ENCODE measurements around the gene SKP1.

The SKP1 gene

GRCh38 chr5:134203630-134204029 lies 26.9 kb upstream of the SKP1 start:
- no peak overlapping the region for H3K4ac ChIP-seq (ENCODE audit: low read length)
- no peak for DNase-seq (ENCODE audit: low spot score)
- H2BK5ac ChIP-seq (ENCODE audit: low read length), result no peak overlapping the region
- H3K9me3 ChIP-seq (replicated peaks in 1 of 2; ENCODE audit: control insufficient read depth in 2 of 2, insufficient read depth in 1 of 2, low read depth in 1 of 2, low read length in 2 of 2), result no peaks in the 10 kb centered on the region
- H2BK15ac ChIP-seq (ENCODE audit: low read length), result no peak overlapping the region
- no peak overlapping the region for H2AK5ac ChIP-seq (ENCODE audit: low read depth, low read length)
- peaks cover 38 to 89% of the 10 kb centered on the region in 2 donors for H3K36me3 ChIP-seq (replicated peaks in 1 of 2; ENCODE audit: control insufficient read depth in 2 of 2, insufficient read depth in 2 of 2, low read length in 2 of 2)
- H3K14ac ChIP-seq (ENCODE audit: low read length), result no peak overlapping the region
- H3K23ac ChIP-seq (ENCODE audit: low read depth, low read length, poor library complexity), result no peak overlapping the region
- no peak overlapping the region for H3K18ac ChIP-seq (ENCODE audit: low read length)
- no peak overlapping the region for H3K9ac ChIP-seq (ENCODE audit: low read depth, low read length, poor library complexity)
- no CpG with 5 or more reads among the region's 3 CpGs for WGBS, 2 donors (ENCODE audit: extremely low coverage in 2 of 2, insufficient read length in 2 of 2, insufficient replicate concordance in 1 of 2)
- H3K79me1 ChIP-seq (ENCODE audit: low read depth, low read length), result peaks cover 10% of the 10 kb centered on the region
- no peak overlapping the region for H2BK120ac ChIP-seq (ENCODE audit: low read depth, low read length)
- H3K4me2 ChIP-seq (ENCODE audit: insufficient read depth, low read length, poor library complexity, severe bottlenecking), result no peak overlapping the region
- H3K27me3 ChIP-seq (ENCODE audit: control insufficient read depth in 3 of 3, insufficient read depth in 3 of 3, low read depth in 1 of 3, low read length in 3 of 3), result no peaks in the 10 kb centered on the region
- H3K4me3 ChIP-seq (ENCODE audit: low read length in 2 of 2), result no peak overlapping the region
- no peak overlapping the region for H3K27ac ChIP-seq (replicated peaks; ENCODE audit: low read length)
- no peak overlapping the region for H4K91ac ChIP-seq (ENCODE audit: low read depth, low read length, poor library complexity)
- no peak overlapping the region for H4K8ac ChIP-seq (ENCODE audit: low read depth, low read length)
- H2AFZ ChIP-seq (ENCODE audit: low read length), result no peak overlapping the region
- no peaks in the 10 kb centered on the region for H3K4me1 ChIP-seq (ENCODE audit: control insufficient read depth in 2 of 2, insufficient read depth in 1 of 2, low read depth in 1 of 2, low read length in 2 of 2)
- H2BK12ac ChIP-seq (ENCODE audit: low read length), result no peak overlapping the region

- H4K8ac ChIP-seq (ENCODE audit: low read depth, low read length), result no peak overlapping the region
- no peak overlapping the region for H3K9ac ChIP-seq (ENCODE audit: low read depth, low read length, poor library complexity)
- no peak overlapping the region for H2AFZ ChIP-seq (ENCODE audit: low read length)
- H2BK15ac ChIP-seq (ENCODE audit: low read length), result no peak overlapping the region
- no peak overlapping the region for H3K27ac ChIP-seq (replicated peaks; ENCODE audit: low read length)
- DNase-seq (ENCODE audit: low spot score), result no peak
- H3K36me3 ChIP-seq (replicated peaks in 1 of 2; ENCODE audit: control insufficient read depth in 2 of 2, insufficient read depth in 2 of 2, low read length in 2 of 2), result peaks cover 17 to 69% of the 10 kb centered on the region in 2 donors
- no peaks in the 10 kb centered on the region for H3K27me3 ChIP-seq (ENCODE audit: control insufficient read depth in 3 of 3, insufficient read depth in 3 of 3, low read depth in 1 of 3, low read length in 3 of 3)
- H3K23ac ChIP-seq (ENCODE audit: low read depth, low read length, poor library complexity), result no peak overlapping the region
- H2BK120ac ChIP-seq (ENCODE audit: low read depth, low read length), result no peak overlapping the region
- no peak overlapping the region for H3K4ac ChIP-seq (ENCODE audit: low read length)
- no peak overlapping the region for H3K4me2 ChIP-seq (ENCODE audit: insufficient read depth, low read length, poor library complexity, severe bottlenecking)
- no peaks in the 10 kb centered on the region for H3K4me1 ChIP-seq (ENCODE audit: control insufficient read depth in 2 of 2, insufficient read depth in 1 of 2, low read depth in 1 of 2, low read length in 2 of 2)
- WGBS, 2 donors (ENCODE audit: extremely low coverage in 2 of 2, insufficient read length in 2 of 2, insufficient replicate concordance in 1 of 2), result no CpG with 5 or more reads among the region's 5 CpGs
- H2BK12ac ChIP-seq (ENCODE audit: low read length), result no peak overlapping the region
- H3K14ac ChIP-seq (ENCODE audit: low read length), result no peak overlapping the region
- no peak overlapping the region for H2AK5ac ChIP-seq (ENCODE audit: low read depth, low read length)
- H3K9me3 ChIP-seq (replicated peaks in 1 of 2; ENCODE audit: control insufficient read depth in 2 of 2, insufficient read depth in 1 of 2, low read depth in 1 of 2, low read length in 2 of 2), result no peaks in the 10 kb centered on the region
- no peak overlapping the region for H4K91ac ChIP-seq (ENCODE audit: low read depth, low read length, poor library complexity)
- no peak overlapping the region for H2BK5ac ChIP-seq (ENCODE audit: low read length)
- no peaks in the 10 kb centered on the region for H3K79me1 ChIP-seq (ENCODE audit: low read depth, low read length)
- no peak overlapping the region for H3K18ac ChIP-seq (ENCODE audit: low read length)
- H3K4me3 ChIP-seq (ENCODE audit: low read length in 2 of 2), result no peak overlapping the region
These were observed 18.9 kb upstream of the SKP1 start for GRCh38 chr5:134195666-134196065.

GRCh38 chr5:134189031-134189430 lies 12.3 kb upstream of the SKP1 start:
- Histone ChIP-seq H2AK5ac (ENCODE audit: low read depth, low read length) (no peak overlapping the region), H2BK120ac (ENCODE audit: low read depth, low read length) (no peak overlapping the region), H3K18ac (ENCODE audit: low read length) (no peak overlapping the region), H3K4ac (ENCODE audit: low read length) (no peak overlapping the region), H3K27me3 (ENCODE audit: control insufficient read depth in 3 of 3, insufficient read depth in 3 of 3, low read depth in 1 of 3, low read length in 3 of 3) (no peaks in the 10 kb centered on the region), H3K14ac (ENCODE audit: low read length) (no peak overlapping the region), H3K9me3 (replicated peaks in 1 of 2; ENCODE audit: control insufficient read depth in 2 of 2, insufficient read depth in 1 of 2, low read depth in 1 of 2, low read length in 2 of 2) (no peaks in the 10 kb centered on the region), H4K8ac (ENCODE audit: low read depth, low read length) (no peak overlapping the region), H3K4me1 (ENCODE audit: control insufficient read depth in 2 of 2, insufficient read depth in 1 of 2, low read depth in 1 of 2, low read length in 2 of 2) (no peaks in the 10 kb centered on the region), H3K36me3 (replicated peaks in 1 of 2; ENCODE audit: control insufficient read depth in 2 of 2, insufficient read depth in 2 of 2, low read length in 2 of 2) (peaks cover 0 to 6% of the 10 kb centered on the region in 2 donors), H3K4me3 (ENCODE audit: low read length in 2 of 2) (no peak overlapping the region), H3K27ac (replicated peaks; ENCODE audit: low read length) (no peak overlapping the region), H3K9ac (ENCODE audit: low read depth, low read length, poor library complexity) (no peak overlapping the region), H2BK15ac (ENCODE audit: low read length) (no peak overlapping the region), H3K79me1 (ENCODE audit: low read depth, low read length) (no peaks in the 10 kb centered on the region), H4K91ac (ENCODE audit: low read depth, low read length, poor library complexity) (no peak overlapping the region), H2AFZ (ENCODE audit: low read length) (no peak overlapping the region), H2BK5ac (ENCODE audit: low read length) (no peak overlapping the region), H3K23ac (ENCODE audit: low read depth, low read length, poor library complexity) (no peak overlapping the region), H2BK12ac (ENCODE audit: low read length) (no peak overlapping the region), H3K4me2 (ENCODE audit: insufficient read depth, low read length, poor library complexity, severe bottlenecking) (no peak overlapping the region)
- WGBS, 2 donors (ENCODE audit: extremely low coverage in 2 of 2, insufficient read length in 2 of 2, insufficient replicate concordance in 1 of 2), result no CpG with 5 or more reads among the region's 3 CpGs
- DNase-seq (ENCODE audit: low spot score), result no peak

DNA sequence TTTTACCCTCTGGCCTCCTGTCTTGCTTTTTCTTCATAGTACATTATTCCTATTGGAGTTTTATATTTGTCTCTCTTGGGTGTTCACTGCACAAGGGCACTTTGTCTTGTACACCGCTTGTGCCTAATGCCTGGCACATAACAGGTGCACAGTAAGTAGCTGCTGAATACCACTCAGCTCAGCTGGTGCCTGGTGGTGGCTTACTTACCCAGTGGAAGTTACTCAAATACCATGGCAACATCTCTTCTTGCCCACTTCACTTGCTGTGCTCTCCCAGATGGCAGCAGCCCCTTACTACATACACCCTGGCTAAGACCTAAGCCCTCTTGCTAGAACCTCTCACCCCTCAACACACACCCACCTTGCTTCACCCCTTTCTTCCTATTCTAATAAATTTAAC lies 11.3 kb upstream of the SKP1 start:
- Histone ChIP-seq H3K9ac (ENCODE audit: low read depth, low read length, poor library complexity) (no peak overlapping the region), H3K27me3 (ENCODE audit: control insufficient read depth in 3 of 3, insufficient read depth in 3 of 3, low read depth in 1 of 3, low read length in 3 of 3) (no peaks in the 10 kb centered on the region), H4K91ac (ENCODE audit: low read depth, low read length, poor library complexity) (no peak overlapping the region), H3K79me1 (ENCODE audit: low read depth, low read length) (no peaks in the 10 kb centered on the region), H3K36me3 (replicated peaks in 1 of 2; ENCODE audit: control insufficient read depth in 2 of 2, insufficient read depth in 2 of 2, low read length in 2 of 2) (no peaks in the 10 kb centered on the region), H2AFZ (ENCODE audit: low read length) (no peak overlapping the region), H2BK120ac (ENCODE audit: low read depth, low read length) (no peak overlapping the region), H3K4me1 (ENCODE audit: control insufficient read depth in 2 of 2, insufficient read depth in 1 of 2, low read depth in 1 of 2, low read length in 2 of 2) (no peaks in the 10 kb centered on the region), H4K8ac (ENCODE audit: low read depth, low read length) (no peak overlapping the region), H3K23ac (ENCODE audit: low read depth, low read length, poor library complexity) (no peak overlapping the region), H2AK5ac (ENCODE audit: low read depth, low read length) (no peak overlapping the region), H3K4me3 (ENCODE audit: low read length in 2 of 2) (no peak overlapping the region), H2BK12ac (ENCODE audit: low read length) (no peak overlapping the region), H2BK5ac (ENCODE audit: low read length) (no peak overlapping the region), H3K4me2 (ENCODE audit: insufficient read depth, low read length, poor library complexity, severe bottlenecking) (no peak overlapping the region), H2BK15ac (ENCODE audit: low read length) (no peak overlapping the region), H3K18ac (ENCODE audit: low read length) (no peak overlapping the region), H3K27ac (replicated peaks; ENCODE audit: low read length) (no peak overlapping the region), H3K4ac (ENCODE audit: low read length) (no peak overlapping the region), H3K9me3 (replicated peaks in 1 of 2; ENCODE audit: control insufficient read depth in 2 of 2, insufficient read depth in 1 of 2, low read depth in 1 of 2, low read length in 2 of 2) (no peaks in the 10 kb centered on the region), H3K14ac (ENCODE audit: low read length) (no peak overlapping the region)
- no CpG with 5 or more reads among the region's 1 CpG for WGBS, 2 donors (ENCODE audit: extremely low coverage in 2 of 2, insufficient read length in 2 of 2, insufficient replicate concordance in 1 of 2)
- no peak for DNase-seq (ENCODE audit: low spot score)
